Left ventricle myocardium inferior (tissue), 1 donor: ENCODE measurements around the gene RAB8B. TPM values are rescaled to one million over a fixed set of nuclear protein-coding genes. Genes with fewer than 3 reads are reported as not detected.

Source experiments
- DNase-seq: peaks from one replicate; pipeline ENCODE4 v3.0.0-alpha.2; 2020
- H3K27ac ChIP-seq: fragments of 200-600 bp; replicated peaks from 2 replicates; pipeline ENCODE4 v1.8.0; 2021
- H3K27me3 ChIP-seq: fragments of 200-600 bp; 2 replicates; pipeline ENCODE4 v1.8.0; 2021; ENCODE audit warnings: low read depth
- H3K36me3 ChIP-seq: fragments of 200-600 bp; 2 replicates; pipeline ENCODE4 v1.8.0; 2021
- H3K4me1 ChIP-seq: fragments of 200-600 bp; 2 replicates; pipeline ENCODE4 v1.8.0; 2021
- H3K4me3 ChIP-seq: fragments of 200-600 bp; 2 replicates; pipeline ENCODE4 v1.8.0; 2021; ENCODE audit warnings: mild to moderate bottlenecking, moderate library complexity
- H3K9me3 ChIP-seq: fragments of 200-600 bp; replicated peaks from 2 replicates; pipeline ENCODE4 v1.8.0; 2021
- CTCF ChIP-seq: fragments of 200-600 bp; IDR thresholded peaks from 2 replicates; pipeline ENCODE4 v1.8.0; 2021; ENCODE audit warnings: antibody characterized with exemption, mild to moderate bottlenecking, borderline replicate concordance
- intact Hi-C: fragments of 100-400 bp; cut with micrococcal nuclease; formaldehyde crosslinking; loops from one replicate; pipeline ENCODE4 v1.11.0; 2022
- total RNA-seq: library from RNA; stranded (reverse); fragmentation: NEBNext Ultra II Directional; extraction: Animal tissue kit (Norgen Biotek cat#: 25700); gene quantifications from one replicate; pipeline ENCODE4 v1.2.1, GENCODE V29; 2021
- donor health status: DM: no; HTN: yes; CAD: no; lungs with severe emphysema.

The RAB8B gene
- total RNA-seq, 1 donor from 2014 or later = 8.1 TPM

GRCh38 chr15:63160638-63161037 is 28.8 kb upstream of the RAB8B start:
- no peak for TF ChIP-seq CTCF
- DNase-seq = no peak
- intact Hi-C loops = no loop called here
- Histone ChIP-seq H3K4me3 (no peak overlapping the region), H3K27ac (no peak overlapping the region), H3K36me3 (no peaks in the 10 kb centered on the region), H3K9me3 (no peaks in the 10 kb centered on the region), H3K27me3 (no peaks in the 10 kb centered on the region), H3K4me1 (peaks cover 27% of the 10 kb centered on the region)

DNA sequence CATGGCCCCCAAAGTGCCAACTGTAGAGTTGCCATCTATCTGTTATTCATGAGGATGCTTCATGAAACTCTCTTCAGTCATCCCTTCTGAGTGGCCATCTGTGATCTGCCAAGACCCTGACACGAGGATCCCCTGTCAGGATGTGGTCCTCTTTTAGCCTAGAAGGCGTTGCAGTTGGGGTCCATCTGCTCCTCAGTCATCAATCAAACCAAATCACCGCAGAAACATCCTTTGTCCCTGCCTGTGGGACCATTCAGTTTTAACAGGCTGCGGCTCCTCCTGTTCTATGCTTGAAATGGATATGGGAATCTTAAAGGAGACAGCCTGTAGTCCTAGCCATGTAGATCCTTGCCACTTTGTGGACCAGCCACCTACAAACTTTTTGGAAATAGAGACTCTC is 26.2 kb upstream of the RAB8B start:
- intact Hi-C loops = no loop called here
- no peak for DNase-seq
- H3K27me3 ChIP-seq = no peaks in the 10 kb centered on the region

DNA sequence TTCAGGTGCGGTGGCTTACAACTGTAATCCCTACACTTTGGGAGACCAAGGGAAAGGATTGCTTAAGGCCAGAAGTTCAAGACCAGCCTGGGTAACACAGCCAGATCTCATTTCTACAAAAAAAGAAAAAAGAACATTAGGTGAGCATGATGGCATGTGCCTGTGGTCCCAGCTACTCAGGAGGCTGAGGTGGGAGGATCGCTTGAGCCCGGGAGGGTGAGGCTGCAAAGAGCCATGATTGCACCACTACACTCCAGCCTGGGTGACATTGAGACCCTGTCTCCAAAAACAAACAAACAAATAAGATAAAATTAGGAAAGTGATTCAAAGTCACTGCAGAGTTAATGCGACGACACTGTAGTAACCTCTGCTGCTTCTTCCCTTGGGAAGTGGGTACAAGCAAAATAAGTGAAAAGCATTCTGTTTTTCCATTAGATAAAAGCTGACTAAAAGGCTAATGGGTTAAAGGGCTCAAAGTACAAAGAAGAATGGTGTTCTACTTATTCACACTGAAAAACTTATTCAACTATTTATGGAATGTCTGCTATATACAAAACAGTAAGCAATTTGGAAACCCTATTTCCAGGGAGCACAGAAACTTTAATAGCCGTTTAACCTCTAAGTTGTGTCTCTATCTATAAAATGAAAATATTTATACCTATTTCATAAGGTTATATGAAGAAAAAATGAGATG is 24.1 kb upstream of the RAB8B start:
- Histone ChIP-seq H3K9me3 (no peaks in the 10 kb centered on the region), H3K27ac (no peak overlapping the region), H3K27me3 (no peaks in the 10 kb centered on the region), H3K4me3 (no peak overlapping the region), H3K36me3 (no peaks in the 10 kb centered on the region), H3K4me1 (no peaks in the 10 kb centered on the region)
- no peak for TF ChIP-seq CTCF
- DNase-seq = no peak
- intact Hi-C loops = no loop called here

More for the DNA sequence above, 26.2 kb upstream of the RAB8B start:
- TF ChIP-seq CTCF = no peak
- no peaks in the 10 kb centered on the region for H3K36me3 ChIP-seq
- H3K4me1 ChIP-seq = peaks cover 2% of the 10 kb centered on the region
- H3K4me3 ChIP-seq = no peak overlapping the region
- no peaks in the 10 kb centered on the region for H3K9me3 ChIP-seq
- H3K27ac ChIP-seq = no peak overlapping the region

DNA sequence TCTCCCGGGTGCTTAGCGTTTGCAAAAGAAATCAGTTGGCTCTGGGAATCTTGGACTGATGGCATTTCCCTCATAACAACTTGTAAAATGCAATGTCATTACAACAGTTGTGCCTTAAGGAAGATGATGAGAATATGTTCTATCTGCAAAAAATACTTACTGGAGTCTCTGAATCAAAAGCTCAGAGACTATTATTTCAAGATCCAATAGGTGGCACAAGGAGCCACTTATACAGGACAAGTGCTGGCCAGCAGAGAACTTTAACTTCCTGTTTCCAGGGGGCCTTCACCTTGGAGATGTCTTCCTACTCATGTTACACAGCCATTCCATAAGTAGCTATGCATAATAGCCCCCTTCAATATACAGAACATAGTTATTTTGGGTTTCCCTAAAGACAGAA is 23.2 kb upstream of the RAB8B start:
- Histone ChIP-seq H3K9me3 (no peaks in the 10 kb centered on the region), H3K27me3 (no peaks in the 10 kb centered on the region), H3K4me3 (no peak overlapping the region), H3K4me1 (no peaks in the 10 kb centered on the region), H3K36me3 (no peaks in the 10 kb centered on the region), H3K27ac (no peak overlapping the region)
- intact Hi-C loops = no loop called here
- DNase-seq = no peak
- TF ChIP-seq CTCF = no peak

- Histone ChIP-seq H3K9me3 (no peaks in the 10 kb centered on the region), H3K27me3 (no peaks in the 10 kb centered on the region), H3K36me3 (no peaks in the 10 kb centered on the region), H3K4me3 (no peak overlapping the region), H3K4me1 (no peaks in the 10 kb centered on the region), H3K27ac (no peak overlapping the region)
- intact Hi-C loops = no loop called here
- TF ChIP-seq CTCF = no peak
- no peak for DNase-seq
Measured at GRCh38 chr15:63169788-63170187, 19.6 kb upstream of the RAB8B start.
